ENCODE data around the gene DDR2.
"Not testable (repeated sequence)": the region's sequence is repeated elsewhere in the genome, so short reads cannot be mapped to it uniquely, and the experiment has no call there.

The DDR2 gene

GRCh38 chr1:162632217-162632666, at the start of gene DDR2:
DDR2 (plus strand) TSS chr1:162632464; CDS start chr1:162719064, 86,600 bp downstream.
- DNase-seq, result no peak

GRCh38 chr1:162582901-162583300, 49.4 kb upstream of the DDR2 start:
- not testable (repeated sequence) for DNase-seq

GRCh38 chr1:162585101-162585500, 47.2 kb upstream of the DDR2 start:
- DNase-seq, result not testable (repeated sequence)

GRCh38 chr1:162587347-162587746, 44.9 kb upstream of the DDR2 start:
- DNase-seq, result no peak

- no peak for DNase-seq
Measured at GRCh38 chr1:162587761-162588260, 44.5 kb upstream of the DDR2 start.

- DNase-seq, result no peak
Measured at GRCh38 chr1:162590101-162590500, 42.2 kb upstream of the DDR2 start.

GRCh38 chr1:162590686-162591085, 41.6 kb upstream of the DDR2 start:
- DNase-seq, result no peak

GRCh38 chr1:162596514-162597170, 35.6 kb upstream of the DDR2 start:
- DNase-seq, result no peak

GRCh38 chr1:162599451-162599850, 32.8 kb upstream of the DDR2 start:
- DNase-seq, result no peak

- DNase-seq, result not testable (repeated sequence)
Measured at GRCh38 chr1:162603117-162603516, 29.1 kb upstream of the DDR2 start.

GRCh38 chr1:162605225-162605927, 26.9 kb upstream of the DDR2 start:
- DNase-seq, result no peak

- no peak for DNase-seq
Measured at GRCh38 chr1:162609306-162609705, 23.0 kb upstream of the DDR2 start.

GRCh38 chr1:162612606-162613400, 19.5 kb upstream of the DDR2 start:
- DNase-seq, result no peak

- DNase-seq, result no peak
Measured at GRCh38 chr1:162616848-162617247, 15.4 kb upstream of the DDR2 start.

- no peak for DNase-seq
Measured at GRCh38 chr1:162617513-162617912, 14.8 kb upstream of the DDR2 start.

GRCh38 chr1:162619076-162619475, 13.2 kb upstream of the DDR2 start:
- no peak for DNase-seq

GRCh38 chr1:162621256-162621655, 11.0 kb upstream of the DDR2 start:
- no peak for DNase-seq

- no peak for DNase-seq
Measured at GRCh38 chr1:162625679-162626078, 6.6 kb upstream of the DDR2 start.

- DNase-seq, result no peak
Measured at GRCh38 chr1:162626094-162626493, 6.2 kb upstream of the DDR2 start.

- no peak for DNase-seq
Measured at GRCh38 chr1:162626761-162627160, 5.5 kb upstream of the DDR2 start.

- DNase-seq, result no peak
Measured at GRCh38 chr1:162627662-162628296, 4.5 kb upstream of the DDR2 start.

GRCh38 chr1:162629077-162629627, 3.1 kb upstream of the DDR2 start:
- DNase-seq, result no peak

- no peak for DNase-seq
Measured at GRCh38 chr1:162629651-162630050, 2.6 kb upstream of the DDR2 start.

Data from hippocampal formation (tissue), 2 donors.